GM19193 (cell line): ENCODE data around the gene WASF2.

Experiments used
- POLR2A ChIP-seq: IDR thresholded peaks from 4 replicates; pipeline ENCODE4 v1.6.1; 2011; ENCODE audit not compliant: insufficient read depth, insufficient read length; ENCODE audit errors: extremely low read depth

WASF2 gene

DNA sequence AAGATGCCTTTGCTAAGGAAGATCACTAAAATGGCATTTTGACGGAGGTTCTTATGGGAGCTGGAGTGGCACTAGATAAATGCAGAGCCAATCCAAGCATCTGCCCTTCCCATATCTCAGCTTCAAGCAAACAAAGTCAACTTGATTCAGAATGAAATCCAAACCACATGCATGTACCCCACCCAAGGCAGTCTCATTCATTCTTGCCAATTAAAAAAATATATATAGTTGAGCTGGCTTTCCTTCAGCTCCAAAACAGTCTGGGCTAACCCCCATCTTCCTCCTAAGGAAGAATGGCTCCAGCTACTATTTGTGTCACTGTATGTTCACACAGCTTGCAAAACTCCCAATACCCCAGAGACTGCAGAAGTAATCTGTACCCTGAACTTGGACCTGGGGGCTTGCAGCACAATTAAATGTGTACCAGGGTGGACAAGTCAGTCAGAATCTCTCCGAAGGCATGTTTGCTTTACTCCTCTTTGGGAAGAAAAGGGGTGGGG is 62.1 kb downstream of the WASF2 start:
- no peak for TF ChIP-seq POLR2A

- no peak for TF ChIP-seq POLR2A
Observed at GRCh38 chr1:27427329-27427728, 62.6 kb downstream of the WASF2 start.

- TF ChIP-seq POLR2A, result no peak
Observed at GRCh38 chr1:27423709-27424108, 66.3 kb downstream of the WASF2 start.

- no peak for TF ChIP-seq POLR2A
Observed at GRCh38 chr1:27418326-27419185, 71.4 kb downstream of the WASF2 start.

DNA sequence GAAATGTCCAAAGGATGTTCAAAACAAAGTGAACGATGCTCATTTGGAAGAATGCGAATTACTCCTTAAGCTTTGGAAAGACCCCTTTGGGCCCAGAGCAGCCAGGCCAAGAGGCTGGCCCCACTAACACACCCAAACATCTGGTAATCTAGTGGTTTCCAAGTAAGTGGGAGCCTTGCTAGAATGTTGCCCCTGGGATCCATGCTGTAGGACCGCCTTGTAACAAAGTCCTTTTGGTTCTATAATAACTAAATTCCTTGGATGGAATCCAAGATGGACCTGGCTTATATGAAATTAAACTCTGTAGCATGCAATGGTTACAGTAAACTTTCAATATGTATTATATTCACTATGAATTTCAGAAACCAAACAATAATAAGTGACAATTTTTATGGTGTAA is 72.3 kb downstream of the WASF2 start:
- TF ChIP-seq POLR2A, result no peak

GRCh38 chr1:27416387-27417111 is 73.4 kb downstream of the WASF2 start:
- TF ChIP-seq POLR2A, result no peak

DNA sequence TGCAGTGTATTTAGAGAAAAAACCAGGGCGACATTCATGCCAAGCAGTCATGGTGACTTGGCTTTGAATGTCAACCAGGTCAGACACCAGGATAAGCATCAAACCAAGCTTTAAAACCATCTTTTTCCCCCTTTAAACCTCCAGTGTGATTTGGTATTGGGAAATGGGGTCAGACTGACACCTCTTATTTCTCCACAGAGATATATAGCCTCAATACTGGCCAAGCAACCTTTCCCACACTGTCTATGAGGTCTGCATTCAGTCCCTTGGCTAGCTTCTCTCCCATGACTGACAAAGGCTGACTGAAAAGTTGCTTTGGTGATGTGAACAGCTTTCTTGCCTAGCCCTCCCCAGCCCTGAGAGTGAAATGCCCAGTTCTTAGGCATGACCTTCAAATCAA is 75.9 kb downstream of the WASF2 start:
- TF ChIP-seq POLR2A, result no peak

- no peak for TF ChIP-seq POLR2A
Observed at GRCh38 chr1:27413004-27413403, 77.0 kb downstream of the WASF2 start.

DNA sequence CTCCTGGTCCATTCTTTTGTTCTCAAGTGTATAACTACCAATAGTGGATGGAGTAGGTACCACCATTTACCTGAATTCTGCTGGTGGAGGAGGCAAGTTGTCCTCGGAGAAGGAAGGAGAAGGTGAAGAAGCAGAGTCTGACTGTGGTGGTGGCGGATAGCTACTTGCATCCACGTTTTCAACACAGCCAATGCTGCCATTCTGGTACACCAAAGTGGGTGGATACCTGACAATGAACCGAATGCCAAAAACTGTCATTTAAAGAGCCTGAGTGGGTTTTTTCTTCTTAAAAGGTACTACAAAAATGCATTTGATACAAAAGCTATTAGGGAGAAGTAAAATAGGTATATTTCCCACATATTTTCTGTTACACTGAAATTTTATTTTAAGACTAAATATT is 77.5 kb downstream of the WASF2 start:
- no peak for TF ChIP-seq POLR2A

- TF ChIP-seq POLR2A, result no peak
Observed at GRCh38 chr1:27410709-27411108, 79.3 kb downstream of the WASF2 start.

DNA sequence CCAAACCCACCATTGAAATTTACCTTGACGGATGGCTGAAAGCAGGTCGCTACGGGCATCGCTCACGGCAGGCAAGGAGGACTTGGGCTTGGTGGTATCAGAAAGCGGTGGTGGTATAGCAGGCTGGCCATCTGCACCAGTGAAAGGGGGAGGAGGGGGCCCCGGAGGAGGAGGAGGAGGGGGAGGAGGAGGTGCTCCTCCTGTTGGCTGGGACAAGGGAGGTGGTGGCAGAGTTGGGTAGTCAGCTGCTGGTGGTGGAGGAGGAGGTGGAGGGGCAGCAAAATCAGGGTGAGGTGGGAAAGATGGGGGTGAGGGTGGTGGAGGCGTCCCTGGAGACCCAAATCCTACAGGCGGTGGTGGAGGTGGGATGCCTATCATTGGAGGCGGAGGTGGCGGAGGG is 80.3 kb downstream of the WASF2 start:
- no peak for TF ChIP-seq POLR2A

DNA sequence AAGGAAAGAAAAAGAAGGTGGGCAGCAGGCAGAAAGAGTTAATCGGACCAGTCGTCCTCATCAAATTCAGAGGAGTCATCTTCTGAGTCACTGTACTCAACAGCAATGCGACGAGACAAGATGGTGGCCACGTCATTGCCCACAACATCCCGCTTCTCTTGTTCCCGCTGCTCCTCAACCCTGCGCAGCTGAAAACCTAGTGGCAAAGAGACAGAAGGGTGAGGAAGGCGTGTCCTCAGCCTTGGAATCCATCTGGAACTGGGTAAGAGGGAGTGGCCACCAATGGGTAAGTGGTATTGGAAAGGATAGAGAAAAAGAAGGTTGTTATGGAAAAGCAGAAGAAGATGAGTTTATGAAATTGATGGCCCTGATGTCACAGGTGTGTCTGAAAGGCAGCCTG is 81.8 kb downstream of the WASF2 start:
- TF ChIP-seq POLR2A, result no peak

DNA sequence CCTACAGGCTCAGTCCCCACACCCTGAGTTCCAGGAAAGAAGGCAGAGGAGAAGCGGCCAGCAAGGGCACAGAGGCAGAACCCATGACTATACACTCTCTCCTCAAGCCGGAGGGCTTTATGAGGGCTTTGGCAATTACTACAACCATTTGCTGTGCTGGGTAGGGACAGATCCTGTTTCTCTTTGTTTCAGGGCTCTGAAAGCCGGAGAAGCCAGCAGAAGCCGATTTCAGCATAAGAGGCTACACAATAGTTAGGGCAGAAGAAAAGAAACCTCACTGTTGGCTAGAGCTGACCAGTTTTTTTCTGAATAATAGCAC is 83.6 kb downstream of the WASF2 start:
- TF ChIP-seq POLR2A, result no peak

GRCh38 chr1:27405074-27405473 is 84.9 kb downstream of the WASF2 start:
- no peak for TF ChIP-seq POLR2A

DNA sequence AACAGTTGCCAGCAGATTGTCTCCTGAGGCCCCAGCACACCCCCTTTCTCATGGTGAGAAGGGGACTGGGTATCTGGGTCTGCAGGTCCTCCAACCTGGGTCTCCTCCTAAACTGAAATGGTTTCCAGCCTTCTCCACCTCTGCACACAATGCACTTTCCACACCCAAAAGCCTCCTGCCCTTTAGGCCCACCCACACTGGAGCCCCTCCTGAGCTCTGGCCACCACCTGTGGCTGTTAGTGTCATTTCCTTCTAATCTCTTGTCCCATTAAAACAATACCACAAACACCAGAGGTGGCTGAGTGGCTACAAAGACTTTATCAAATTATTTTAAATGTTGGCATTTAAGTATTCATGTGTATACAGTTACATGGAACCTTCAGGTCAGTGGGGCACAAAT is 86.0 kb downstream of the WASF2 start:
- no peak for TF ChIP-seq POLR2A
